SJSA1 (cell line): Measurements from ENCODE around the gene MAD2L1BP. TPM values are rescaled to one million over a fixed set of nuclear protein-coding genes. Genes with fewer than 3 reads are reported as not detected.
"Not testable (repeated sequence)": the region's sequence is repeated elsewhere in the genome, so short reads cannot be mapped to it uniquely, and the experiment has no call there.

Source experiments
- DNase-seq, 2 experiments: peaks; one replicate each; pipeline ENCODE4 v3.0.0-alpha.2; 2015 to 2020; ENCODE audit warnings: low spot score in 2 of 2, low read depth in 1 of 2
- H3K27ac ChIP-seq: fragments of 250-450 bp; sonication (Bioruptor Pico); 2 replicates; pipeline ENCODE4 v1.5.1; 2020; ENCODE audit warnings: mild to moderate bottlenecking, moderate library complexity
- H3K27me3 ChIP-seq: fragments of 250-450 bp; sonication (Bioruptor Pico); replicated peaks from 2 replicates; pipeline ENCODE4 v1.5.1; 2020; ENCODE audit warnings: mild to moderate bottlenecking, moderate library complexity
- H3K36me3 ChIP-seq: fragments of 250-450 bp; sonication (Bioruptor Pico); 2 replicates; pipeline ENCODE4 v1.5.1; 2020; ENCODE audit warnings: mild to moderate bottlenecking
- H3K4me1 ChIP-seq: fragments of 250-450 bp; sonication (Bioruptor Pico); replicated peaks from 2 replicates; pipeline ENCODE4 v1.6.1; 2021; ENCODE audit warnings: mild to moderate bottlenecking
- H3K4me3 ChIP-seq: fragments of 250-450 bp; sonication (Bioruptor Pico); 2 replicates; pipeline ENCODE4 v1.5.1; 2020; ENCODE audit warnings: mild to moderate bottlenecking
- H3K9me3 ChIP-seq: fragments of 250-450 bp; sonication (Bioruptor Pico); replicated peaks from 2 replicates; pipeline ENCODE4 v1.5.1; 2020; ENCODE audit warnings: mild to moderate bottlenecking
- total RNA-seq: library from RNA; depleted of rRNA; stranded (reverse); fragments of >200 nt; shearing (Covaris generic); gene quantifications from 2 replicates; pipeline ENCODE4 v1.2.3, GENCODE V29; 2014; rRNA removed

The MAD2L1BP gene
- total RNA-seq: 17.9 and 59.4 TPM in 2 replicates

- H3K4me3 ChIP-seq: peak within 1 kb of the TSS; percentile 65
- H3K4me1 ChIP-seq: peaks cover 12% of the 10 kb centered on the region
- H3K9me3 ChIP-seq: no peaks in the 10 kb centered on the region
- peak; percentile 77 to 85 for DNase-seq
- no peaks in the 10 kb centered on the region for H3K27me3 ChIP-seq
- H3K27ac ChIP-seq: peak within 1 kb of the TSS; percentile 40
- H3K36me3 ChIP-seq: peaks cover 50% of the 10 kb centered on the region
These were observed at the start of gene MAD2L1BP for GRCh38 chr6:43635387-43636307. Gene MAD2L1BP, plus strand, starts transcription at chr6:43635840. Its CDS starts 36 bp downstream, at chr6:43635876.

- no peak for DNase-seq
- Histone ChIP-seq H3K36me3 (peaks cover 87% of the 10 kb centered on the region), H3K4me3 (no peak overlapping the region), H3K9me3 (no peaks in the 10 kb centered on the region), H3K4me1 (no peaks in the 10 kb centered on the region), H3K27me3 (no peaks in the 10 kb centered on the region), H3K27ac (no peak overlapping the region)
These were observed 47.4 kb upstream of the MAD2L1BP start for GRCh38 chr6:43588194-43588593.

- H3K4me3 ChIP-seq: not testable (repeated sequence)
These were observed 46.1 kb upstream of the MAD2L1BP start for GRCh38 chr6:43589564-43589963.

GRCh38 chr6:43593938-43594337, 41.7 kb upstream of the MAD2L1BP start:
- no peak overlapping the region for H3K4me3 ChIP-seq
- H3K36me3 ChIP-seq: peaks cover 68% of the 10 kb centered on the region
- no peak for DNase-seq

More at GRCh38 chr6:43589564-43589963, 46.1 kb upstream of the MAD2L1BP start:
- not testable (repeated sequence) for DNase-seq, H3K27ac ChIP-seq, H3K9me3 ChIP-seq, H3K27me3 ChIP-seq, H3K4me1 ChIP-seq
- peaks cover 77% of the 10 kb centered on the region for H3K36me3 ChIP-seq

GRCh38 chr6:43600595-43600994, 35.0 kb upstream of the MAD2L1BP start:
- Histone ChIP-seq H3K4me1 (no peaks in the 10 kb centered on the region), H3K9me3 (no peaks in the 10 kb centered on the region), H3K27ac (no peak overlapping the region), H3K27me3 (no peaks in the 10 kb centered on the region), H3K4me3 (no peak overlapping the region), H3K36me3 (peaks cover 81% of the 10 kb centered on the region)
- no peak for DNase-seq

More at GRCh38 chr6:43593938-43594337, 41.7 kb upstream of the MAD2L1BP start:
- H3K27me3 ChIP-seq: no peaks in the 10 kb centered on the region
- no peaks in the 10 kb centered on the region for H3K9me3 ChIP-seq
- no peaks in the 10 kb centered on the region for H3K4me1 ChIP-seq
- no peak overlapping the region for H3K27ac ChIP-seq

- H3K4me3 ChIP-seq: no peak overlapping the region
- H3K4me1 ChIP-seq: no peaks in the 10 kb centered on the region
- H3K9me3 ChIP-seq: no peaks in the 10 kb centered on the region
- peaks cover 84% of the 10 kb centered on the region for H3K36me3 ChIP-seq
- H3K27ac ChIP-seq: no peak overlapping the region
- DNase-seq: no peak
- no peaks in the 10 kb centered on the region for H3K27me3 ChIP-seq
These were observed 31.5 kb upstream of the MAD2L1BP start for GRCh38 chr6:43604174-43604573.

GRCh38 chr6:43606019-43606418, 29.6 kb upstream of the MAD2L1BP start:
- peaks cover 90% of the 10 kb centered on the region for H3K36me3 ChIP-seq
- no peak overlapping the region for H3K4me3 ChIP-seq

GRCh38 chr6:43608310-43608763, 27.3 kb upstream of the MAD2L1BP start:
- Histone ChIP-seq H3K4me3 (no peak overlapping the region), H3K36me3 (peaks cover 92% of the 10 kb centered on the region)
- peak; percentile 60 to 73 for DNase-seq

More at GRCh38 chr6:43606019-43606418, 29.6 kb upstream of the MAD2L1BP start:
- H3K9me3 ChIP-seq: no peaks in the 10 kb centered on the region
- no peak overlapping the region for H3K27ac ChIP-seq
- H3K4me1 ChIP-seq: no peaks in the 10 kb centered on the region
- no peak for DNase-seq
- no peaks in the 10 kb centered on the region for H3K27me3 ChIP-seq

GRCh38 chr6:43608807-43609206, 26.8 kb upstream of the MAD2L1BP start:
- H3K36me3 ChIP-seq: peaks cover 92% of the 10 kb centered on the region
- H3K4me1 ChIP-seq: peaks cover 4% of the 10 kb centered on the region; the same call in 1 of the 2 replicates
- DNase-seq: no peak
- H3K4me3 ChIP-seq: no peak overlapping the region
- no peaks in the 10 kb centered on the region for H3K9me3 ChIP-seq
- H3K27ac ChIP-seq: no peak overlapping the region
- H3K27me3 ChIP-seq: no peaks in the 10 kb centered on the region

More at GRCh38 chr6:43608310-43608763, 27.3 kb upstream of the MAD2L1BP start:
- H3K27ac ChIP-seq: no peak overlapping the region
- H3K27me3 ChIP-seq: no peaks in the 10 kb centered on the region
- H3K9me3 ChIP-seq: no peaks in the 10 kb centered on the region
- peaks cover 3% of the 10 kb centered on the region; the same call in 1 of the 2 replicates for H3K4me1 ChIP-seq

- Histone ChIP-seq H3K36me3 (peaks cover 92% of the 10 kb centered on the region), H3K4me1 (peaks cover 4% of the 10 kb centered on the region; the same call in 1 of the 2 replicates), H3K9me3 (no peaks in the 10 kb centered on the region), H3K4me3 (no peak overlapping the region), H3K27me3 (no peaks in the 10 kb centered on the region), H3K27ac (no peak overlapping the region)
- DNase-seq: no peak
These were observed 26.2 kb upstream of the MAD2L1BP start for GRCh38 chr6:43609402-43609801.

GRCh38 chr6:43610431-43610830, 25.2 kb upstream of the MAD2L1BP start:
- Histone ChIP-seq H3K9me3 (no peaks in the 10 kb centered on the region), H3K36me3 (peaks cover 94% of the 10 kb centered on the region), H3K27me3 (no peaks in the 10 kb centered on the region), H3K27ac (no peak overlapping the region), H3K4me1 (peaks cover 4% of the 10 kb centered on the region; the same call in 1 of the 2 replicates), H3K4me3 (no peak overlapping the region)
- DNase-seq: no peak

GRCh38 chr6:43613721-43614395, 21.8 kb upstream of the MAD2L1BP start:
- no peaks in the 10 kb centered on the region for H3K27me3 ChIP-seq
- H3K27ac ChIP-seq: no peak overlapping the region; the same call in 1 of the 2 replicates
- H3K4me3 ChIP-seq: no peak overlapping the region
- H3K36me3 ChIP-seq: peaks cover 95% of the 10 kb centered on the region
- no peak for DNase-seq
- H3K4me1 ChIP-seq: peaks cover 4% of the 10 kb centered on the region; the same call in 1 of the 2 replicates
- H3K9me3 ChIP-seq: no peaks in the 10 kb centered on the region

GRCh38 chr6:43614396-43614730, 21.3 kb upstream of the MAD2L1BP start:
- peaks cover 94% of the 10 kb centered on the region for H3K36me3 ChIP-seq
- H3K4me3 ChIP-seq: no peak overlapping the region
- peaks cover 4% of the 10 kb centered on the region; the same call in 1 of the 2 replicates for H3K4me1 ChIP-seq
- DNase-seq: no peak
- no peaks in the 10 kb centered on the region for H3K27me3 ChIP-seq
- H3K27ac ChIP-seq: no peak overlapping the region
- H3K9me3 ChIP-seq: no peaks in the 10 kb centered on the region
